Stimulated activated naive CD4-positive, alpha-beta T cell treated with Interleukin-2 at 50 U/mL for 16 hours (primary cell): ENCODE results near the gene TBATA.
"Not testable (repeated sequence)": the region's sequence is repeated elsewhere in the genome, so short reads cannot be mapped to it uniquely, and the experiment has no call there.

Source experiments
- DNase-seq: peaks from one replicate; lab custom pipeline; 2025; lab: John Stamatoyannopoulos, UW

Gene TBATA

DNA sequence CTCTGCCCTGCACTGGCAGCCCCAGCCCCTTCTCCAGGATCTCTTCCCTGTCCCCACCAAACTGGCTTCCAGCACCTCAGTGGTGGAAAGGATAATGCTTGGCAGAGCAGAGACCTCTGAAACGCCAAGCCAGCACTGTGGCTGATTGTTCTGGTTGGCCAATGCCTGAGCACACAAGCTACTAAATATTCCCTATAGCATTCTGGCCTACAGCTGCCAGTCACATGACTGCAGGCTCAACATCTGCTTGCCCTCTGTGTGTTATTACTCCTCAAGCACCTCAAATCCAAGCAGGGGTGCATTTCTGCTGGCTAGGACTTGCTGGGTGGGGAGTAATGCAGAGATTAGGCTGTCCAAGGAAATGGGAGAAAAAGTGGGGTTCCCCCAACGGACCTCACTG, 6.1 kb downstream of the TBATA start:
- DNase-seq, result no peak

DNA sequence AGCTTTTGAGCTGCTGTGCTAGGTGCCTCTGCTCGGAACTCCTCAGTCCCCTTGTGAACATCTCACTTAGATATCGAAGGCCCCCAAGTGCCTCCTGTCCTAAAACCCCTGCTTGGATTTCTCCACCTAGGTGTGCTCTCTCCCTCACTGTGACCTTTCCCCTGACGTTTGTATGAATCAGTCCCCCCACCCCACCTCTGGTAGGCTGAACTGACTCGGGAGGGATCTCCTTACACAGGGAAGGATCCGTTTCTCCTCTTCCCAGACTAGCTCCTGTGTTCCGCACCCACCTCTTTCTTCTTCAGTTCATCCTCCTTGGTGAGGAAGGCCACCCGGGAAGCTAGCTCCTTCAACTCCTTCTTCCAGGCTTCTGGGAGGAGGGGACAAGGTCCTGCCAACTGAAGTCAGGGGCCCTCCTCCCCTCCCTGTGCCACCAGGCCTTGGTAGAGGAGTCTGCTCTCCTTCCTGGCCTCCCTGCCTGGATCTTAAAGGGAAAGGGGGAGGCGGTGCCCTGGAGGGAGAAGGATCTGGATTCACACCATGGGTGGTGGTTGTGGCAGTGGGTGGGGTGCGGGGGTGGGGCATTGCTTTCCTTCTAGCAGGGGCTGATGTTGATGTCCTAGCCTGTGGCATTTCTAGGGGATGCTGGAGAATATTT, 6.8 kb downstream of the TBATA start:
- no peak for DNase-seq

- no peak for DNase-seq
Measured at GRCh38 chr10:70777063-70777875, 7.9 kb downstream of the TBATA start.

- DNase-seq, result no peak
Measured at GRCh38 chr10:70776455-70777005, 8.6 kb downstream of the TBATA start.

DNA sequence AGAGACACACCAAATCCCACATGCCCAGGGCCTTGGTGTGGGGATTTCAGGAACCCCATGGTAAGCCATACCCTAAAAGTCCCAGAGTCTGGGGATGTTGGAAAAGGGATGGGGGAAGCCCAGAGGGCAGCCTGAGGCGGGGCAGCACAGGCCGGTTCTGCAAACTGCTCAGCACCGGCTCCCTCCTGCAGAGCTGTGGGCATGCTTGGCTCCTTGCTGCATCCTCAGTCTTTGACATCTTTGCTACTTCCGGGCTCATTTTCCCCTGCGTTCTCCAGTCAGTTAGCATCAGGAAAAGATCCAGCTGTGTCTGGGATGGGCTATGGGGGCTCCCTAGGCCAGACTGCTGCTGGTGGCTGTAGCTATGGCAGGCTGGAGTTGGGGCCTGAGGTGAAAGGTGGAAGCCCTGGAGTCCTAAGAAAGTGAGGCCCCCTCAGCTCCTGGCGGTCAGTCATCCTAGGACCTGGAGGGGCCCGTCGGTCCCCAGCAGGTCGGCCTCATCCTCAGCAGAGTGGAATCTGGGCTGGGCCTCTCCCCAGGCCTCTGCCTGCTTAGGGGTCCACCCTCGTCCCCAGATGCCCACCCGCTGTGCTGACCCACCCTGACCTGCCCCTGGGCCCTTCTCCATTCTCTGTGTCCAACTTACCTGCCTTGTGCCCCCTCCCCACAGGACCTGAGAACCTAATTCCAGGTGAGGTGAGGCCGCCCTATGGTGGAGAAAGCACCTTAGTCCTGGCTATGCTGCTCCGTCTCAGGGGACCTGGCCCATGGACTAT, 9.3 kb downstream of the TBATA start:
- DNase-seq, result no peak

GRCh38 chr10:70774810-70775678, 10.1 kb downstream of the TBATA start:
- DNase-seq, result no peak

DNA sequence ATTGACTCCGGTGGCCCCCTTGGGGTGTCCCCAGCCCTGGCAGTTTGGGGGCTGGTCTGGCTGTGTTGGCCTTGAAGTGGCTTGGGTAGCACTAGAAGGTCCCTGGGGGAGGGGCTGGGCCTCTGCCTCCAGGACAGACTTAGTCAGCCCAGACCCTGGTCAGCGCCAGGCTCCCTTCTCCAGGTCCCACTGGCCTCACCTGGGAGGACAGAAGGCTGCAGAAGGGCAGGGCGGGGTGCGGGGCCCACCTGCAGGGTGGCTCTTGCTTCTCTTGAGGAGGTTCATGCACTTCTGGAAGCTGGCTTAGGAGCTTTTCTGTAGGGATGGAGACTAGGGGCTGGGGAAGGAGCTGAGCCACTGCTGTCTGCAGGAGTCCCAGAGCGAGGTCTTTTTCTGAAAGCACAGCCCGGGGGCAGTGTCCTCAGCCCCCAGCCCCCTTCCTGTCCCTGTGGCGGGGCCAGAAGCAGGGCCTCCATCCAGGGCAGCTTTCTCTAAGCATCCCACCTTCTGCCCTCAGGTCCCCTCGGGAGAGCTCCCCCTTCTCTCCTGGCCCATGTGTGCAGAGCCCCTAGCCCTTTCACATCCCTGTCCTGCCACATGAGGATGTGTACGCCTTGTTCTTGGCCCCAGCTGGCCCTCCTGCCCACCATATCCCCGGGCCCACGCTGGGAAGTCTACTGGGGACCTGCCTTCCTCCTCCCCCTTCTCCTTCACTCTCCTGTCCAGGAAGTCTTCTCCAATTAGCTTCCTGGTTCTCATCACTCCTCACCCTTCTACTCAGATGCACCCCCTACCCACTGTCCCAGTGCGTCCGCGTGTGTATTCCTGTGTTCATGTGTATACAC, 11.0 kb downstream of the TBATA start:
- DNase-seq, result no peak

- DNase-seq, result no peak
Measured at GRCh38 chr10:70773461-70773860, 11.7 kb downstream of the TBATA start.

- DNase-seq, result no peak
Measured at GRCh38 chr10:70772627-70773026, 12.6 kb downstream of the TBATA start.

- DNase-seq, result no peak
Measured at GRCh38 chr10:70771311-70772194, 13.6 kb downstream of the TBATA start.

GRCh38 chr10:70770516-70770915, 14.7 kb downstream of the TBATA start:
- DNase-seq, result not testable (repeated sequence)

GRCh38 chr10:70770001-70770400, 15.2 kb downstream of the TBATA start:
- DNase-seq, result no peak

GRCh38 chr10:70769121-70769520, 16.1 kb downstream of the TBATA start:
- no peak for DNase-seq

DNA sequence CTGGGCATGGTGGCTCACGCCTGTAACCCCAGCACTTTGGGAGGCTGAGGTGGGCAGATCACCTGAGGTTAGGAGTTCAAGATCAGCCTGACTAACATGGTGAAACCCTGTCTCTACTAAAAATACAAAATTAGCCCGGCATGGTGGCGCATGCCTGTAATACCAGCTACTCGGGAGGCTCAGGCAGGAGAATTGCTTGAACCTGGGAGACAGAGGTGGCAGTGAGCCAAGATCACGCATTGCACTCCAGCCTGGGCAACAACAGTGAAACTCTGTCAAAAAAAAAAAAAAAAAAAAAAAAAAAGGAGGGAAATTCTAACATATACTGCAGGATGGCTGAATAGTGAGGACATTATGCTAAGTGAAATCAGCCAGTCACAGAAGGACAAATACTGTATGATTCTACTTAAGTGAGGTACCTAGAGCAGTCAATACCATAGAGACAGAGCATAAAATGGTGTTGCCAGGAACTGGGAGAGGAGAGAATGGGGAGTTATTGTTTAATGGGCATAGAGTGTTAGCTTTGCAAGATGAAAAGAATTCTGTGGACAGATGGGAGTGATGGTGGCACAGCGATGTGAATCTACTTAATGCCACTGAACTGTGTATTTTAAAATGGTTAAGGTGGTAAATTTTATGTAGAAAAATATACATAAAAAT, 17.0 kb downstream of the TBATA start:
- DNase-seq, result not testable (repeated sequence)

GRCh38 chr10:70765794-70766594, 19.2 kb downstream of the TBATA start:
- DNase-seq, result no peak

- DNase-seq, result no peak
Measured at GRCh38 chr10:70763567-70763966, 21.6 kb downstream of the TBATA start.

DNA sequence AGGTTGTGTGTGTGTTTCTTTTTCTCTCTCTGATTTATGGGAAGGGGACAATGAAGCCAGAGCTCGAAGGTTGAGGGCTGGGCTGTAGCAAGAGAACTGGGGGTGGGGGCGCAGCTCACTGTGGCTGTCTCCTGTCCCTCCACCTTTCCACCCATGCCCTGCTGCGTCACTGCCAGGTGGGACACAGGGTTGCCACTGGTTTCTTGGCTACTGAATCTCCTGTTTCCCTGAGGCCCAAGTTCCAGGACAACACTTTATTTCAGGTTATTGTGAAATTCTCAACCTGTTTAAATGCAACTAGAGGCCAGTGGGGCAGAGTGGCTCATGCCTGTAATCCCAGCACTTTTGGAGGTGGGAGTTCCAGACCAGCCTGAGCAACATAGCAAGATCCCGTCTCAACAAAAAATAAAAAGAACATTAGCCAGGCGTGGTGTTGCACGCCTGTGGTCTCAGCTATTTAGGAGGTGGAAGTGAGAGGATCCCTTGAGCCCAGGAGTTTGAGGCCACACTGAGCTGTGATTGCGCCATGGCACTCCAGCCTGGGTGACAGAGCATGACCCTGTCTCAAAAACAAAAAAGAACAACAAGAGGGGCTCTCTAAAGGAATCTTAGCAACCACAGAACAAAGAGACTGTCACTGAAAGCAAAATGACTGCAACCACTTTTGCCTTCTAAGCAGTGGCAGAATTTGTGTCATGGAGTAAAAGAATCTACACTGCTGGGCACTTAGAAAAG, 22.6 kb downstream of the TBATA start:
- no peak for DNase-seq
